ENCODE data around the gene ATF3. TPM values are rescaled to one million over a fixed set of nuclear protein-coding genes. Genes with fewer than 3 reads are reported as not detected.

The ATF3 gene
- total RNA-seq, 1 donor, result 20.3 TPM

DNA sequence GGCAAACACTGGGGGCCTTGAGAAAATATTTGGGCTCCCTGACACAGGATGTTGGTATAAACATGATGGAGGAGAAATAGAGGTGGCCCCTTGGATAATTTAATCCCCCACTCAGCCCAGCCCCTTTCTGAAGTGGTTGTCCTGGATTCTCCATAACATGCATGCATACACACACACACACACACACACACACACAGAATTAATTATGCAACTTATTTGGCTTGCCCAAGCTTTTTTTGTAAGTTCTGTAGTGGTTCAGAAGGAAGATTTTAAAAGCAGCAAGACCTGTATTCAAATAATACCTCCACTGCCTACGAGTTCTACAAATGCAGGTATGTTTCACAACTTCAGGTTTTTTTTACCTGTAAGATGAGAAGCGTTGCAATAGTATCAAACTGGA lies 15.0 kb downstream of the ATF3 start:
- no peak overlapping the region for H3K4me3 ChIP-seq (ENCODE audit: low read depth, low read length)
- no peak for DNase-seq (ENCODE audit: low read depth)
- no peak for TF ChIP-seq CTCF (IDR thresholded peaks at IDR 0.05; ENCODE audit: insufficient read depth, low read depth, low read length)

DNA sequence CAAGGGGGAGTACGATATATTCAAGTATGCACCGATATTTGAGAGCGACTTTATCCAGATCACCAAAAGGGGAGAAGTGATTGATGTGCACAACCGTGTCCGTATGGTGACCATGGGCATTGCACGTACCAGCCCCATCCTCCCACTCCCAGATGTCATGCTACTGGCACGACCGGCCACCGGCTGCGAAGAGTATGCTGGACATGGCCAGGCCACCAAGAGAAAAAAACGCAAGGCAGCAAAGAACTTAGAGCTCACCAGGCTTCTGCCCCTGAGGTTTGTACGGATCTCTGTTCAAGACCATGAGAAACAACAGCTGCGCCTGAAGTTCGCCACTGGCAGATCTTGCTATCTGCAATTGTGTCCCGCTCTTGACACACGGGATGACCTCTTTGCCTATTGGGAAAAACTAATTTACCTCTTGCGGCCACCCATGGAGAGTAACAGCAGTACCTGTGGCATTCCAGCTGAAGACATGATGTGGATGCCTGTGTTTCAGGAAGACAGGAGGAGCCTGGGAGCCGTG lies 16.5 kb downstream of the ATF3 start:
- no peak for DNase-seq (ENCODE audit: low read depth)
- H3K4me3 ChIP-seq (ENCODE audit: low read depth, low read length), result no peak overlapping the region
- no peak for TF ChIP-seq CTCF (IDR thresholded peaks at IDR 0.05; ENCODE audit: insufficient read depth, low read depth, low read length)

GRCh38 chr1:212625781-212626450 lies 17.4 kb downstream of the ATF3 start:
- H3K4me3 ChIP-seq (ENCODE audit: low read depth, low read length), result no peak overlapping the region
- no peak for DNase-seq (ENCODE audit: low read depth)
- TF ChIP-seq CTCF (IDR thresholded peaks at IDR 0.05; ENCODE audit: insufficient read depth, low read depth, low read length), result no peak

GRCh38 chr1:212628046-212628445 lies 19.5 kb downstream of the ATF3 start:
- TF ChIP-seq CTCF (IDR thresholded peaks at IDR 0.05; ENCODE audit: insufficient read depth, low read depth, low read length), result no peak
- no peak for DNase-seq (ENCODE audit: low read depth)
- no peak overlapping the region for H3K4me3 ChIP-seq (ENCODE audit: low read depth, low read length)

DNA sequence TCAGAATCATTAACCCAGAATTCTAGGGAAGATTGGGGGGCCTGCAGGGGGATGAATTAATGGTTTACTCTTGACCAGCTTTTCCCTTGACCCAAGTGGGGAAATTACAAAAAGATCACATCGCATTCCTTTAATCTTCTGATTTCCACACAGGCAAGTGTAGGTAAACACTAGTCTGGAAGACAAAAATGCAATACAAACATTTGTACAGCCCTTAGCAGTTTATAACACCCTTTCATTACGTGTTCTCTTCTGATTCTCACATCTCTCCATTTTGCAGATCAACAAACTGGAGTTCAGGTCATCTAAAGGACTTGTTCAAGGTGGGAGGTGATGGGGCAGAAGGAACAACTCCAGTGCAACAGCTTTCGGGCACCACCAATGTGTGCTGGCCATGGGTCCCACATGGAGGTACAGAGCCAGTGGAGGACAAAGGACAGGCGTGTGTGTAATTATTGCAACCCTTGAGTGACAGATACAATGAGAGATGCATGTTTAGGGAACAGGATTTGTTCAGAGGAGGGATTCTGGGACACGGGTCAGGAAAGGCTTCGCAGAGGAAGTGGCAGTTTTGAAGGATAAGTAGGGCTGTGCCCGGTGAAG lies 20.4 kb downstream of the ATF3 start:
- H3K4me3 ChIP-seq (ENCODE audit: low read depth, low read length), result no peak overlapping the region
- no peak for DNase-seq (ENCODE audit: low read depth)
- TF ChIP-seq CTCF (IDR thresholded peaks at IDR 0.05; ENCODE audit: insufficient read depth, low read depth, low read length), result no peak

DNA sequence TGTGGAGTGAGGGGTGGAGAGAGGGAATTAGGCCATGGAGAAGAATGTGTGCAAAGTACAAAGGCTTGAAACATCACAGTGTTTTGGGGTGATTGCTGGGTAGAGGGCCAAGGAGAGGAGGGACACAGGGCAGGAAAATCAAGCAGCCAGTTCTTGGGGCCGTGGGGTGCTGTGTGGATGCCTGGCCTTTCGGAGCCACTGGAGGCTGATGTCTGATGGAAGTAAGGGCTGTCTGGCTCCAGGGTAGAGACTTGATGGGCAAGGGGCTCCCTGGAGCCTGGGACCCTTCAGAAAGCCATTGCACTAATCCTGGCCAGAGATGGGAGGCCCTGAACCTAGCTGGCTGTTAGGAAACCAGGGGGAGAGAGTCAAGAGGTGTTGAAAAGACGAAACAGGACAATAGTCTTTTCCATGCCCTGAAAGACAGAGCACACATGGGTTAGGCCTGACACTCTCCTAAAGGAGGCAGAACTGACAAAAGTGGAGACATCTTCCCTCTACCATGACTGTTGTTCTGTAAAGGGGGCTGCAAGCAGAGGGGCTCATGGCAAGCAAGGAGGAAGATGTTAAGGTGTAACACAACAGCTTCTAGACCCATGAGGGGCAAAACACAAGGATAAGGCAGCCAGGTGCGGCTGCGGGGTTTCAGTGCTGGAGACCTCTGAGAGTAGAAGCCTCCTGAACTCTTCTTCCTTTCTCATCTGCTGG lies 21.0 kb downstream of the ATF3 start:
- DNase-seq (ENCODE audit: low read depth), result no peak
- no peak for TF ChIP-seq CTCF (IDR thresholded peaks at IDR 0.05; ENCODE audit: insufficient read depth, low read depth, low read length)
- no peak overlapping the region for H3K4me3 ChIP-seq (ENCODE audit: low read depth, low read length)
